GM12878 (cell line): Measurements from ENCODE around the gene RNF220. TPM values are rescaled to one million over a fixed set of nuclear protein-coding genes. Genes with fewer than 3 reads are reported as not detected.
A peak's percentile ranks its signal among the peaks of the same experiment; 100 is the strongest.

ENCODE experiments used
- ATAC-seq: fragments of 200-7000 bp; cut with Tn5 transposase; 3 replicates; pipeline ENCODE4 v1.9.1; 2020; ENCODE audit warnings: mild to moderate bottlenecking, moderate library complexity
- BruUV-seq: library from RNA; stranded (reverse); fragments of 400-500 nt; replicated peaks from 2 replicates; lab custom pipeline; 2021; lab: Mats Ljungman, UMichigan
- CTCF ChIA-PET: fragments of 300-600 bp; sonication (Branson Sonifier 250); formaldehyde crosslinking; extraction: SDS; loops from one replicate; lab custom pipeline; 2021; ENCODE audit warnings: inconsistent platforms; lab: Yijun Ruan, JAX
- POLR2A ChIA-PET: fragments of 350-600 bp; formaldehyde crosslinking; extraction: SDS; loops from one replicate; lab custom pipeline; 2021; ENCODE audit warnings: inconsistent platforms; lab: Charles Lee
- RAD21 ChIA-PET: fragments of 300-600 bp; sonication (Branson Sonifier 250); formaldehyde crosslinking; loops from one replicate; lab custom pipeline; 2023; ENCODE audit warnings: antibody characterized with exemption; ENCODE audit not compliant: unreplicated experiment; lab: Charles Lee
- SMC1A ChIA-PET: fragments of 300-600 bp; sonication (Branson Sonifier 250); formaldehyde crosslinking; loops from one replicate; lab custom pipeline; 2023; ENCODE audit not compliant: unreplicated experiment, uncharacterized antibody; lab: Charles Lee
- DNase-seq: peaks from one replicate; pipeline ENCODE4 v3.0.0-alpha.2; 2011; ENCODE audit warnings: low read depth, low spot score
- FAIRE-seq: peaks from 3 replicates; lab custom pipeline; 2011; peaks lifted over from hg19 to GRCh38; lab: Jason Lieb, UNC
- H2AFZ ChIP-seq: 2 replicates; pipeline ENCODE4 v1.6.0; 2011; ENCODE audit warnings: low read depth, low read length, control low read depth; ENCODE audit not compliant: control insufficient read depth
- H3K27ac ChIP-seq: 2 replicates; pipeline ENCODE4 v1.5.1; 2011; ENCODE audit warnings: control low read depth; ENCODE audit not compliant: control insufficient read depth, insufficient read depth
- H3K27me3 ChIP-seq, 2 experiments: replicated peaks in 1 of 2; 2 replicates each; pipeline versions ENCODE4 v1.6.0 to v1.6.1; 2011; ENCODE audit warnings: low read length in 1 of 2; ENCODE audit not compliant: control insufficient read depth in 2 of 2, insufficient read depth in 2 of 2
- H3K36me3 ChIP-seq, 2 experiments: 2 replicates each; pipeline ENCODE4 v1.5.1; 2011; ENCODE audit warnings: low read length in 1 of 2; ENCODE audit not compliant: control insufficient read depth in 2 of 2, insufficient read depth in 2 of 2
- H3K4me1 ChIP-seq: 2 replicates; pipeline ENCODE4 v1.6.1; 2011; ENCODE audit warnings: mild to moderate bottlenecking, low read length, moderate library complexity, mixed read lengths; ENCODE audit not compliant: control insufficient read depth, insufficient read depth
- H3K4me2 ChIP-seq: 2 replicates; pipeline ENCODE4 v1.6.0; 2011; ENCODE audit warnings: control low read depth; ENCODE audit not compliant: control insufficient read depth, insufficient read depth
- H3K4me3 ChIP-seq: fragments of 200-600 bp; sonication (generic); 2 replicates; pipeline ENCODE4 v1.5.1; 2016
- H3K79me2 ChIP-seq: 2 replicates; pipeline ENCODE4 v1.6.0; 2011; ENCODE audit warnings: low read length; ENCODE audit not compliant: control insufficient read depth, insufficient read depth
- H3K9ac ChIP-seq: 2 replicates; pipeline ENCODE4 v1.8.0; 2011; ENCODE audit warnings: low read length, control low read depth, mixed read lengths; ENCODE audit not compliant: control insufficient read depth, insufficient read depth
- H3K9me3 ChIP-seq: replicated peaks from 3 replicates; pipeline ENCODE4 v1.5.1; 2011; ENCODE audit warnings: mild to moderate bottlenecking, low read length; ENCODE audit not compliant: control insufficient read depth, insufficient read depth
- H4K20me1 ChIP-seq: 2 replicates; pipeline ENCODE4 v1.6.0; 2011; ENCODE audit not compliant: control insufficient read depth, insufficient read depth
- CBFB ChIP-seq: IDR thresholded peaks from 2 replicates; pipeline ENCODE4 v1.6.1; 2016; ENCODE audit warnings: antibody characterized with exemption, low read depth
- CEBPB ChIP-seq, 2 experiments: fragments of 150-350 bp in 1 of 2; IDR thresholded peaks; 2 replicates each; pipeline ENCODE4 v1.6.1; 2012 to 2014; ENCODE audit warnings: low read depth in 2 of 2, low read length in 2 of 2, borderline replicate concordance in 1 of 2, inconsistent platforms in 1 of 2
- CREM ChIP-seq: IDR thresholded peaks from 2 replicates; pipeline ENCODE4 v1.6.1; 2014; ENCODE audit warnings: antibody characterized with exemption, low read depth
- EP300 ChIP-seq, 2 experiments: fragments of 150-350 bp in 1 of 2; IDR thresholded peaks; 2 replicates each; pipeline ENCODE4 v1.6.1; 2011 to 2012; ENCODE audit warnings: low read depth in 2 of 2, low read length in 2 of 2, borderline replicate concordance in 1 of 2, improper control_type of control experiment in 1 of 2, inconsistent platforms in 1 of 2; ENCODE audit not compliant: control insufficient read depth in 1 of 2
- ETV6 ChIP-seq, 2 experiments: fragments of 450-650 bp in 1 of 2; IDR thresholded peaks in 1 of 2; conservative IDR thresholded peaks in 1 of 2; 2 replicates each; pipeline ENCODE4 v1.6.1; 2014; ENCODE audit warnings: antibody characterized with exemption in 1 of 2, borderline replicate concordance in 1 of 2, low read depth in 1 of 2, mild to moderate bottlenecking in 1 of 2, moderate library complexity in 1 of 2
- MTA2 ChIP-seq: fragments of 450-650 bp; IDR thresholded peaks from 2 replicates; pipeline ENCODE4 v1.6.1; 2016; ENCODE audit warnings: low read depth, mild to moderate bottlenecking, moderate library complexity
- NFIC ChIP-seq: IDR thresholded peaks from 2 replicates; pipeline ENCODE4 v1.6.1; 2012; ENCODE audit warnings: low read depth, mild to moderate bottlenecking, inconsistent platforms, low read length, moderate library complexity
- NR2C2 ChIP-seq: IDR thresholded peaks from 2 replicates; pipeline ENCODE4 v1.6.1; 2011; ENCODE audit warnings: borderline replicate concordance, low read depth; ENCODE audit not compliant: control insufficient read depth, insufficient read length
- POLR2AphosphoS2 ChIP-seq: IDR thresholded peaks from 2 replicates; pipeline ENCODE4 v1.6.1; 2011; ENCODE audit warnings: low read depth, mild to moderate bottlenecking, low read length, improper control_type of control experiment, moderate library complexity
- SMAD5 ChIP-seq: IDR thresholded peaks from 2 replicates; pipeline ENCODE4 v1.6.1; 2016; ENCODE audit warnings: antibody characterized with exemption, low read depth
- SPI1 ChIP-seq: IDR thresholded peaks from 2 replicates; pipeline ENCODE4 v1.6.1; 2011; ENCODE audit warnings: low read depth, mild to moderate bottlenecking, low read length, moderate library complexity, borderline replicate concordance; ENCODE audit not compliant: insufficient read depth
- SUPT20H ChIP-seq: IDR thresholded peaks from 2 replicates; pipeline ENCODE4 v1.6.1; 2011; ENCODE audit warnings: low read depth, mild to moderate bottlenecking, low read length, moderate library complexity, borderline replicate concordance; ENCODE audit not compliant: control insufficient read depth
- WGBS: methylation state at CpG from one replicate; pipeline ENCODE4 v1.1.6; 2016; ENCODE audit warnings: low lambda C conversion rate; ENCODE audit not compliant: insufficient replicate concordance, insufficient coverage; ENCODE audit errors: missing lambda C conversion rate; 5-methylcytosine and 5-hydroxymethylcytosine counted together
- in situ Hi-C: fragments of 300-500 bp; cut with MboI; formaldehyde crosslinking; loops from 9 replicates; pipeline ENCODE4 v1.14.3; 2018; ENCODE audit warnings: mixed read lengths
- intact Hi-C: fragments of 100-400 bp; cut with micrococcal nuclease; formaldehyde crosslinking; loops from one replicate; pipeline ENCODE4 v1.14.2; 2022; ENCODE audit not compliant: unreplicated experiment
- polyA plus RNA-seq, 11 experiments: library from polyadenylated mRNA; depleted of rRNA in 4 of 11; unstranded in 6 of 11; stranded (reverse) in 5 of 11; fragments of >200 nt; fragmentation: Nextera tagmentation in 4 of 11; fragmentation: Illumina TruSeq in 1 of 11; extraction: Ambion mirVana in 4 of 11; extraction: Trizol in 1 of 11; gene quantifications; 1 replicate in 1 of 11; 2 replicates in 10 of 11; pipeline versions ENCODE4 v1.2.1 to v1.2.3, GENCODE V29; 2011 to 2016; ENCODE audit warnings: inconsistent platforms in 2 of 11, missing spikeins in 2 of 11, low read depth in 1 of 11
- total RNA-seq, 4 experiments: library from RNA; depleted of rRNA in 3 of 4; stranded (reverse); fragments of >200 nt in 3 of 4; fragmentation: Illumina TruSeq in 1 of 4; extraction: Trizol in 1 of 4; gene quantifications; 2 replicates each; pipeline versions ENCODE4 v1.2.1 to v1.2.3, GENCODE V29; 2013 to 2021
- TF ChIP-seq, protein P1 (sequence below): fragments of 450-650 bp; IDR thresholded peaks from 2 replicates; pipeline ENCODE4 v1.6.1; 2017; ENCODE audit warnings: mild to moderate bottlenecking, moderate library complexity
- TF ChIP-seq, protein P2 (sequence below): IDR thresholded peaks from 2 replicates; pipeline ENCODE4 v1.6.1; 2011; ENCODE audit warnings: mild to moderate bottlenecking, low read depth, low read length, moderate library complexity; ENCODE audit not compliant: insufficient replicate concordance

RNF220 gene
- total and polyA plus RNA-seq, 10 of the 15 experiments (the other 5 are each of a cell fraction or from before 2014, with no cell fraction given), result 4.6 to 84.1 (median 53.7) TPM

DNA sequence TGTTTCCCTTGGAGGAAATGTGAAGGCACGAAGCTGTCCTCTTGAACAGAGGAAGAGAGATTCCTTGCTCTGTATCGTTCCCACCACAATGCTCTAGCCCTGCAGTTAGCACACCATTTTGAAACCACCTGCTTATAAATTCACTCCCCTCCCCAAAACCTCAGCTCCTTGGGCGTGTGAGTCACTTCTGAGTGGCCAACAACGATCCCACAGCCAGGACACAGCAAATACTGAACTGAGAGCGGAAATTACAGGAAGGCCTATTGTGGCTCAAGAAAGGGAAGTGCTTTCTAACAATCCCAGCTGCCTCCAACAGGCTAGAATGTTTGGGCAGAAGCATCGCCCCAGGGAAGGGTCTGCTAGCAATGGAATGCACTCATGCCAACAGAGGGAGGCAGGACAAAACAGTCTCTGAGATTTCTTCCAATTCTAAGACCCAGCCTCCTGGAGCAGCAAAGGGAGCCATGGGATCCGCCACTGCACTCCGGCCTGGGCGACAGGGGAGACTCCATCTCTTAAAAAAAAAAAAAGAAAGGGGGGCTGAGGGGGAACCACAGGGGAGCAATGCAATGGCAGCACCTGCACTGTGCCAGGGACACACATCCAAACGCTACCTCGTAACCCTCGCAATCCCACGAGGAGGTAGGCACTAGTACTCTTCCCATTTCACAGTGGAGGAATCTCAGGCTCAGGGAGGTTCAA is 267.4 kb downstream of the RNF220 start:
- SMC1A ChIA-PET, result interaction anchor here (0.6 to 6.7 kb wide), 7 partner anchors 11 to 45 kb away, joined by 3 to 76 read pairs (median 3); no protein-coding TSS in a partner anchor
- peak overlapping the region; percentile 72 for H3K9ac ChIP-seq
- H3K4me3 ChIP-seq, result peak overlapping the region; percentile 46; the same call in 1 of the 2 replicates
- peak overlapping the region; percentile 87 for H2AFZ ChIP-seq
- FAIRE-seq, result peak; percentile 71
- peak; percentile 8 for ATAC-seq
- H3K36me3 ChIP-seq, result no peaks in the 10 kb centered on the region; a peak in 1 of 4 replicates
- WGBS, result 53% methylated on average over 13 of the region's 13 CpGs
- no peaks in the 10 kb centered on the region for H4K20me1 ChIP-seq
- in situ Hi-C loops (no loop called here), intact Hi-C loops (no loop called here)
- no peaks in the 10 kb centered on the region for H3K9me3 ChIP-seq
- RAD21 ChIA-PET, result interaction anchor here (0.9 to 3.2 kb wide), 4 partner anchors 12 to 40 kb away, joined by 3 to 14 read pairs (median 4); no protein-coding TSS in a partner anchor
- H3K27me3 ChIP-seq, result no peaks in the 10 kb centered on the region
- no TSS peak for BruUV-seq
- CTCF ChIA-PET, result interaction anchor here (1.2 to 3.5 kb wide), 5 partner anchors 20 to 57 kb away, joined by 3 to 27 read pairs (median 5); no protein-coding TSS in a partner anchor
- H3K27ac ChIP-seq, result peak overlapping the region; percentile 85
- peaks cover 52% of the 10 kb centered on the region for H3K4me1 ChIP-seq
- peak; percentile 71 for DNase-seq
- H3K4me2 ChIP-seq, result peak overlapping the region; percentile 97
- POLR2A ChIA-PET, result interaction anchor here (0.9 to 5.3 kb wide), 8 partner anchors 12 to 137 kb away, joined by 3 to 29 read pairs (median 4); no protein-coding TSS in a partner anchor
- H3K79me2 ChIP-seq, result peaks cover 8% of the 10 kb centered on the region
- TF ChIP-seq SUPT20H, result no peak
- TF ChIP-seq SMAD5, result 0 out of 2 replicates have a peak, but pooled peaks have one; percentile 36
- peak; percentile 77; the same call in 1 of the 2 replicates for TF ChIP-seq NFIC
- no peak for TF ChIP-seq CREM
- TF ChIP-seq SPI1, result peak; percentile 96
- TF ChIP-seq, protein P1, sequence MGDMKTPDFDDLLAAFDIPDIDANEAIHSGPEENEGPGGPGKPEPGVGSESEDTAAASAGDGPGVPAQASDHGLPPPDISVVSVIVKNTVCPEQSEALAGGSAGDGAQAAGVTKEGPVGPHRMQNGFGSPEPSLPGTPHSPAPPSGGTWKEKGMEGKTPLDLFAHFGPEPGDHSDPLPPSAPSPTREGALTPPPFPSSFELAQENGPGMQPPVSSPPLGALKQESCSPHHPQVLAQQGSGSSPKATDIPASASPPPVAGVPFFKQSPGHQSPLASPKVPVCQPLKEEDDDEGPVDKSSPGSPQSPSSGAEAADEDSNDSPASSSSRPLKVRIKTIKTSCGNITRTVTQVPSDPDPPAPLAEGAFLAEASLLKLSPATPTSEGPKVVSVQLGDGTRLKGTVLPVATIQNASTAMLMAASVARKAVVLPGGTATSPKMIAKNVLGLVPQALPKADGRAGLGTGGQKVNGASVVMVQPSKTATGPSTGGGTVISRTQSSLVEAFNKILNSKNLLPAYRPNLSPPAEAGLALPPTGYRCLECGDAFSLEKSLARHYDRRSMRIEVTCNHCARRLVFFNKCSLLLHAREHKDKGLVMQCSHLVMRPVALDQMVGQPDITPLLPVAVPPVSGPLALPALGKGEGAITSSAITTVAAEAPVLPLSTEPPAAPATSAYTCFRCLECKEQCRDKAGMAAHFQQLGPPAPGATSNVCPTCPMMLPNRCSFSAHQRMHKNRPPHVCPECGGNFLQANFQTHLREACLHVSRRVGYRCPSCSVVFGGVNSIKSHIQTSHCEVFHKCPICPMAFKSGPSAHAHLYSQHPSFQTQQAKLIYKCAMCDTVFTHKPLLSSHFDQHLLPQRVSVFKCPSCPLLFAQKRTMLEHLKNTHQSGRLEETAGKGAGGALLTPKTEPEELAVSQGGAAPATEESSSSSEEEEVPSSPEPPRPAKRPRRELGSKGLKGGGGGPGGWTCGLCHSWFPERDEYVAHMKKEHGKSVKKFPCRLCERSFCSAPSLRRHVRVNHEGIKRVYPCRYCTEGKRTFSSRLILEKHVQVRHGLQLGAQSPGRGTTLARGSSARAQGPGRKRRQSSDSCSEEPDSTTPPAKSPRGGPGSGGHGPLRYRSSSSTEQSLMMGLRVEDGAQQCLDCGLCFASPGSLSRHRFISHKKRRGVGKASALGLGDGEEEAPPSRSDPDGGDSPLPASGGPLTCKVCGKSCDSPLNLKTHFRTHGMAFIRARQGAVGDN, result 0 out of 2 replicates have a peak, but pooled peaks have one; percentile 38
- TF ChIP-seq MTA2, result no peak; the same call in 1 of the 2 replicates
- 0 out of 4 replicates have a peak, but pooled peaks of 1 of the 2 experiments have one; percentile 45 for TF ChIP-seq EP300 (IDR thresholded peaks at IDR 0.05; ENCODE audit: borderline replicate concordance in 1 of 2, control insufficient read depth in 1 of 2, low read depth in 2 of 2, low read length in 2 of 2)
- TF ChIP-seq, protein P2, sequence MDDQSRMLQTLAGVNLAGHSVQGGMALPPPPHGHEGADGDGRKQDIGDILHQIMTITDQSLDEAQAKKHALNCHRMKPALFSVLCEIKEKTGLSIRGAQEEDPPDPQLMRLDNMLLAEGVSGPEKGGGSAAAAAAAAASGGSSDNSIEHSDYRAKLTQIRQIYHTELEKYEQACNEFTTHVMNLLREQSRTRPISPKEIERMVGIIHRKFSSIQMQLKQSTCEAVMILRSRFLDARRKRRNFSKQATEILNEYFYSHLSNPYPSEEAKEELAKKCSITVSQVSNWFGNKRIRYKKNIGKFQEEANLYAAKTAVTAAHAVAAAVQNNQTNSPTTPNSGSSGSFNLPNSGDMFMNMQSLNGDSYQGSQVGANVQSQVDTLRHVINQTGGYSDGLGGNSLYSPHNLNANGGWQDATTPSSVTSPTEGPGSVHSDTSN, result no peak
- no peak for TF ChIP-seq CEBPB (IDR thresholded peaks at IDR 0.05; ENCODE audit: borderline replicate concordance in 1 of 2, low read depth in 2 of 2, low read length in 2 of 2)
- no peak for TF ChIP-seq NR2C2
- TF ChIP-seq CBFB, result peak; percentile 92
- peak in 1 of 2 experiments; percentile 74; a peak in 2 of 4 replicates for TF ChIP-seq ETV6 (conservative IDR thresholded peaks at IDR 0.05 in 1 of 2, IDR thresholded peaks at IDR 0.05 in 1 of 2; ENCODE audit: borderline replicate concordance in 1 of 2, low read depth in 1 of 2)
- no peak for TF ChIP-seq POLR2AphosphoS2
